Gastrocnemius medialis (tissue), 4 donors: Measurements from ENCODE around the gene DUSP16. TPM values are rescaled to one million over a fixed set of nuclear protein-coding genes. Genes with fewer than 3 reads are reported as not detected.

Source experiments
- ATAC-seq, 2 donors: fragments of 150-250 bp; one replicate each; pipeline ENCODE4 v1.9.1; 2016
- DNase-seq, 2 donors: peaks; one replicate each; pipeline ENCODE4 v3.0.0-alpha.2; 2019
- H3K27ac ChIP-seq, 4 donors: fragments of 200-600 bp; sonication (generic); 1 replicate in 1 of 4; 2 replicates in 3 of 4; pipeline ENCODE4 v1.5.1; 2016 to 2018; ENCODE audit warnings: mild to moderate bottlenecking in 2 of 4, moderate library complexity in 1 of 4
- H3K27me3 ChIP-seq, 3 donors: fragments of 200-600 bp; sonication (generic) in 2 of 3; 1 replicate in 1 of 3; 2 replicates in 2 of 3; pipeline versions ENCODE4 v1.5.1 to v1.6.0; 2016 to 2019; ENCODE audit warnings: mild to moderate bottlenecking in 1 of 3, moderate library complexity in 1 of 3
- H3K36me3 ChIP-seq, 2 donors: fragments of 200-600 bp; sonication (generic) in 1 of 2; one replicate each; pipeline ENCODE4 v1.5.1; 2017 to 2018
- H3K4me1 ChIP-seq, 2 donors: fragments of 200-600 bp; sonication (generic) in 1 of 2; one replicate each; pipeline ENCODE4 v1.5.1; 2016 to 2017; ENCODE audit warnings: mild to moderate bottlenecking in 2 of 2
- H3K4me3 ChIP-seq, 4 donors: fragments of 200-600 bp; sonication (generic) in 3 of 4; 1 replicate in 1 of 4; 2 replicates in 3 of 4; pipeline ENCODE4 v1.5.1; 2016 to 2019; ENCODE audit warnings: mild to moderate bottlenecking in 2 of 4
- H3K9me3 ChIP-seq, 3 donors: fragments of 200-600 bp; sonication (generic) in 2 of 3; 1 replicate in 1 of 3; 2 replicates in 2 of 3; pipeline ENCODE4 v1.5.1; 2016 to 2019
- CTCF ChIP-seq, 5 experiments: fragments of 450-650 bp in 3 of 5; fragments of 200-600 bp in 2 of 5; sonication (generic) in 2 of 5; IDR thresholded peaks in 4 of 5; conservative IDR thresholded peaks in 1 of 5; 1 replicate in 4 of 5; 2 replicates in 1 of 5; pipeline ENCODE4 v1.5.1; 2016 to 2019; ENCODE audit warnings: antibody characterized with exemption in 5 of 5, mild to moderate bottlenecking in 3 of 5, moderate library complexity in 3 of 5
- POLR2A ChIP-seq, 2 donors: fragments of 450-650 bp; IDR thresholded peaks; one replicate each; pipeline ENCODE4 v1.6.1; 2017; ENCODE audit warnings: antibody characterized with exemption in 2 of 2, mild to moderate bottlenecking in 2 of 2, moderate library complexity in 2 of 2
- in situ Hi-C, 4 donors: fragments of 200-750 bp; cut with MboI; loops; one replicate each; pipeline versions ENCODE4 v1.15.0 to v1.8.0; 2017; ENCODE audit warnings: low sequenced_read_pairs in 4 of 4
- intact Hi-C: fragments of 100-400 bp; cut with DNase I; formaldehyde crosslinking; loops from one replicate; pipeline ENCODE4 v1.15.1; 2023; ENCODE audit warnings: low total_unique reads
- total RNA-seq, 4 donors: library from RNA; depleted of rRNA; stranded (reverse); fragments of >200 nt; gene quantifications; one replicate each; pipeline versions ENCODE4 v1.1.0 to v1.2.3, GENCODE V29; 2016

Gene DUSP16
- total RNA-seq, 4 donors from 2014 or later: 10.9 to 15.7 (median 13.3) TPM

GRCh38 chr12:12540261-12541013 is 22.2 kb downstream of the DUSP16 start:
- no peak overlapping the region for H3K4me3 ChIP-seq
- peaks cover 36 to 37% of the 10 kb centered on the region in 2 donors for H3K4me1 ChIP-seq
- no peak for DNase-seq
- H3K9me3 ChIP-seq: no peaks in the 10 kb centered on the region
- no peak overlapping the region for H3K27ac ChIP-seq
- no peak for ATAC-seq
- H3K27me3 ChIP-seq: no peaks in the 10 kb centered on the region
- intact Hi-C loops (no loop called here), in situ Hi-C loops (no loop called here)
- no peaks in the 10 kb centered on the region for H3K36me3 ChIP-seq
- TF ChIP-seq POLR2A (IDR thresholded peaks at IDR 0.05) (no peak), CTCF (IDR thresholded peaks at IDR 0.05 in 4 of 5, conservative IDR thresholded peaks at IDR 0.05 in 1 of 5) (no peak)

GRCh38 chr12:12539028-12539810 is 23.4 kb downstream of the DUSP16 start:
- no peak for ATAC-seq
- Histone ChIP-seq H3K4me3 (no peak overlapping the region), H3K4me1 (peaks cover 48 to 49% of the 10 kb centered on the region in 2 donors), H3K9me3 (no peaks in the 10 kb centered on the region), H3K36me3 (no peaks in the 10 kb centered on the region), H3K27me3 (no peaks in the 10 kb centered on the region), H3K27ac (peak overlapping the region; percentile 30 to 85 (median 65))
- no peak for TF ChIP-seq CTCF (IDR thresholded peaks at IDR 0.05 in 4 of 5, conservative IDR thresholded peaks at IDR 0.05 in 1 of 5)
- no peak for TF ChIP-seq POLR2A (IDR thresholded peaks at IDR 0.05)
- in situ Hi-C loops: no loop called here
- DNase-seq: no peak
- intact Hi-C loops: no loop called here

GRCh38 chr12:12538535-12538934 is 24.1 kb downstream of the DUSP16 start:
- in situ Hi-C loops: no loop called here
- H3K4me1 ChIP-seq: peaks cover 55 to 56% of the 10 kb centered on the region in 2 donors

GRCh38 chr12:12537421-12537820 is 25.2 kb downstream of the DUSP16 start:
- Histone ChIP-seq H3K4me3 (no peak overlapping the region), H3K27ac (peak overlapping the region in 2 of 4 donors; percentile 66 to 85), H3K36me3 (no peaks in the 10 kb centered on the region), H3K4me1 (peaks cover 60 to 62% of the 10 kb centered on the region in 2 donors), H3K9me3 (no peaks in the 10 kb centered on the region), H3K27me3 (no peaks in the 10 kb centered on the region)
- intact Hi-C loops (no loop called here), in situ Hi-C loops (no loop called here)
- no peak for ATAC-seq
- no peak for TF ChIP-seq POLR2A (IDR thresholded peaks at IDR 0.05)
- TF ChIP-seq CTCF (IDR thresholded peaks at IDR 0.05 in 4 of 5, conservative IDR thresholded peaks at IDR 0.05 in 1 of 5): no peak
- no peak for DNase-seq

More at GRCh38 chr12:12538535-12538934, 24.1 kb downstream of the DUSP16 start:
- Histone ChIP-seq H3K27ac (peak overlapping the region; percentile 30 to 85 (median 65)), H3K27me3 (no peaks in the 10 kb centered on the region), H3K36me3 (no peaks in the 10 kb centered on the region), H3K9me3 (no peaks in the 10 kb centered on the region), H3K4me3 (no peak overlapping the region)
- peak in 1 of 2 donors; percentile 64 for DNase-seq
- intact Hi-C loops: no loop called here
- peak; percentile 59 to 91 for ATAC-seq
- no peak for TF ChIP-seq POLR2A (IDR thresholded peaks at IDR 0.05)
- TF ChIP-seq CTCF (IDR thresholded peaks at IDR 0.05 in 4 of 5, conservative IDR thresholded peaks at IDR 0.05 in 1 of 5): no peak
